ENCODE measurements around the gene WNK3.

WNK3 gene

GRCh38 chrX:54198262-54198661, 159.6 kb downstream of the WNK3 start:
- no peak for TF ChIP-seq CTCF (conservative IDR thresholded peaks at IDR 0.05; ENCODE audit: low read depth, low read length)
- H3K4me3 ChIP-seq (ENCODE audit: low read length): no peak overlapping the region
- no peak for DNase-seq (ENCODE audit: low read depth)

- no peak overlapping the region for H3K4me3 ChIP-seq (ENCODE audit: low read length)
- no peak for TF ChIP-seq CTCF (conservative IDR thresholded peaks at IDR 0.05; ENCODE audit: low read depth, low read length)
- DNase-seq (ENCODE audit: low read depth): no peak
These were observed 162.8 kb downstream of the WNK3 start for GRCh38 chrX:54194982-54195588.

- no peak for DNase-seq (ENCODE audit: low read depth)
- no peak overlapping the region for H3K4me3 ChIP-seq (ENCODE audit: low read length)
- TF ChIP-seq CTCF (conservative IDR thresholded peaks at IDR 0.05; ENCODE audit: low read depth, low read length): no peak
These were observed 164.6 kb downstream of the WNK3 start for GRCh38 chrX:54193085-54193821.

GRCh38 chrX:54184474-54184873, 173.4 kb downstream of the WNK3 start:
- H3K4me3 ChIP-seq (ENCODE audit: low read length): no peak overlapping the region
- TF ChIP-seq CTCF (conservative IDR thresholded peaks at IDR 0.05; ENCODE audit: low read depth, low read length): no peak
- DNase-seq (ENCODE audit: low read depth): no peak

- TF ChIP-seq CTCF (conservative IDR thresholded peaks at IDR 0.05; ENCODE audit: low read depth, low read length): no peak
- no peak for DNase-seq (ENCODE audit: low read depth)
These were observed 174.8 kb downstream of the WNK3 start, which contains the start of gene FAM120C for GRCh38 chrX:54182864-54183613. TSS of gene FAM120C (minus strand) at chrX:54183254. CDS start at chrX:54183198, 56 bp downstream.

GRCh38 chrX:54182194-54182863, 175.5 kb downstream of the WNK3 start:
- peak overlapping the region; percentile 63 for H3K4me3 ChIP-seq (ENCODE audit: low read length)
- no peak for TF ChIP-seq CTCF (conservative IDR thresholded peaks at IDR 0.05; ENCODE audit: low read depth, low read length)
- no peak for DNase-seq (ENCODE audit: low read depth)

More at GRCh38 chrX:54182864-54183613, 174.8 kb downstream of the WNK3 start, which contains the start of gene FAM120C:
- H3K4me3 ChIP-seq (ENCODE audit: low read length): peak within 1 kb of the TSS; percentile 63

Data from retinal pigment epithelial cell (primary cell).